GM13977 (cell line): Measurements from ENCODE around the gene AURKAIP1.

ENCODE experiments used
- DNase-seq: peaks from one replicate; pipeline ENCODE4 v3.0.0; 2012; ENCODE audit warnings: low spot score
- in situ Hi-C: fragments of 300-500 bp; cut with MboI; formaldehyde crosslinking; loops from one replicate; pipeline ENCODE4 v1.12.0; 2022; ENCODE audit warnings: low sequenced_read_pairs, low pct_unique_long_range_greater_than_20kb, mixed read lengths, inconsistent platforms; ENCODE audit not compliant: unreplicated experiment
- TF ChIP-seq, protein P1 (sequence below): IDR thresholded peaks from 2 replicates; pipeline ENCODE4 v1.5.1; 2012; ENCODE audit warnings: mild to moderate bottlenecking, control low read depth; ENCODE audit not compliant: insufficient read depth; ENCODE audit errors: extremely low read depth, missing control alignments

The AURKAIP1 gene

GRCh38 chr1:1398677-1399186 lies 23.7 kb upstream of the AURKAIP1 start:
- TF ChIP-seq, protein P1, sequence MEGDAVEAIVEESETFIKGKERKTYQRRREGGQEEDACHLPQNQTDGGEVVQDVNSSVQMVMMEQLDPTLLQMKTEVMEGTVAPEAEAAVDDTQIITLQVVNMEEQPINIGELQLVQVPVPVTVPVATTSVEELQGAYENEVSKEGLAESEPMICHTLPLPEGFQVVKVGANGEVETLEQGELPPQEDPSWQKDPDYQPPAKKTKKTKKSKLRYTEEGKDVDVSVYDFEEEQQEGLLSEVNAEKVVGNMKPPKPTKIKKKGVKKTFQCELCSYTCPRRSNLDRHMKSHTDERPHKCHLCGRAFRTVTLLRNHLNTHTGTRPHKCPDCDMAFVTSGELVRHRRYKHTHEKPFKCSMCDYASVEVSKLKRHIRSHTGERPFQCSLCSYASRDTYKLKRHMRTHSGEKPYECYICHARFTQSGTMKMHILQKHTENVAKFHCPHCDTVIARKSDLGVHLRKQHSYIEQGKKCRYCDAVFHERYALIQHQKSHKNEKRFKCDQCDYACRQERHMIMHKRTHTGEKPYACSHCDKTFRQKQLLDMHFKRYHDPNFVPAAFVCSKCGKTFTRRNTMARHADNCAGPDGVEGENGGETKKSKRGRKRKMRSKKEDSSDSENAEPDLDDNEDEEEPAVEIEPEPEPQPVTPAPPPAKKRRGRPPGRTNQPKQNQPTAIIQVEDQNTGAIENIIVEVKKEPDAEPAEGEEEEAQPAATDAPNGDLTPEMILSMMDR, result no peak
- no peak for DNase-seq
- in situ Hi-C loops, result no loop called here

DNA sequence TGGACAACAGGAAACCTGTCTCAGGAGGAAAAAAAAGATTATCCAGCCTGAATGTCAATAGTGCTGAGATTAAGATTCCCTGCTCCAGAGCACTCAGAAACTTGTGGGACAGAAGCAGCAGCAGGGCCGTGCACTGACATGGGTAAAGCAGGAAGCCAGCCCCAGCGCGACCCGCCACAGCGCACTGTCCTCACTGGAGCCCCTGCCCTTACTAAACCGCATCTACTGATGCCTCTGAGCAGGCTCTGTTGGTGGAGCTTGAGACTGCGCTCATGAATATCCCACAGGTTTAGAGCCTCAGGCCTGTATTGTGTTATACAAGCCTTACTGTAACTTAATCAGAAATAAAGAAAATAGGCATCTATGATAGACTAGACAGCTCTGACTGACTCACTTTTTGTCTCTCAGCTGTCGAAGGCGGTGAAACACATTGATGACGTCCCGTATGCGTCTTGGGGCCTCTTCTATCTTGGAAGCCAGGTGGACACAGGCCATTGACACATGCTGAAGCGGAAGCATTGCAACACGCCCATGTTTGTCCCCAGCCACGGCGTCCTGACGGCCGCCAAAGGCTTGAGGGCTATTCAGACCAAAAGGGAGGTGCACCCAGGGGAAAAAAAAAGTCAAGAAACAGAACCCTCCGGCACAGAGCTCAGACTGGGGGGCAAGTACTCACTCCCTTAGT lies 23.0 kb upstream of the AURKAIP1 start:
- DNase-seq, result no peak
- in situ Hi-C loops, result no loop called here
- TF ChIP-seq, protein P1, result no peak

- DNase-seq, result no peak
- in situ Hi-C loops, result no loop called here
- TF ChIP-seq, protein P1, result no peak
Measured at GRCh38 chr1:1395166-1395565, 20.2 kb upstream of the AURKAIP1 start.

DNA sequence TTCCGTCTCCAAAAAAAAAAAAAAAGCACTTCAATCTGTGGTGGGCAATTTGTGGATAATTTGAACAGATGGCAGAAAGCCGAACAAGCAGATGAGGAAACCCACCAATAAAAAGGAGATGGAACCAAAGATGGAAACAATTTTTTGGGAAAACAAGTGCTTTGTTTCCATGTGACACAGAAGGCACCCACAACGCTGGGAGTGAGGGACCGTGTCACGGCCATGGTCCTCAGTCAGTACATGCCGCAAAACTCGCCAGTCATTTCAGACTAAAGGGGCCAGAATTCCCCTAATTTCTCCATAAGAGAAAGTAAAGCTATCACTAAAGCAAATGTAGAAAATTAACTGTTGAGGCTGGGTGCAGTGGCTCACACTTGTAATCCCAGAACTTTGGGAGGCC lies 19.1 kb upstream of the AURKAIP1 start:
- DNase-seq, result no peak
- in situ Hi-C loops, result no loop called here
- TF ChIP-seq, protein P1, result no peak

GRCh38 chr1:1393428-1393827 lies 18.4 kb upstream of the AURKAIP1 start:
- TF ChIP-seq, protein P1, result no peak
- in situ Hi-C loops, result no loop called here

DNA sequence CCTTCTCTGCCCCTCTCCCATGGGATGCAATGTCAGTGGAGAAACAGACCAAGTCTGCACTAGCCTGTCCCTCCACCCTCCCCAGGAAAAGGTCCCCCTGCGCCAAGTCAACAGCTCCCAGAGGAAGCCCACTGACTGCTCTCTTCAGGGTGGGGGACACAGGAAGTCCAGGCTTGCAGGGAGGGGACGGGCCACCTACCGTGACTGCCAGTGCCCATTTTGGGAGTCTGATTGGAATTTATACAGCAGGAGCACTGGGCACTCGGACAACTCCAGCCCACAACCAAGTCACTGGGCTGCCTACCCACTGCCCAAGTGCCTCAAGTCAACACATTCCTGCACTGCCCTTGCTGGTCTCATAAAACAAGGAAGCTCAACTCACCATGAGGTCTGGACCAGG lies 18.0 kb upstream of the AURKAIP1 start:
- TF ChIP-seq, protein P1, result no peak
- DNase-seq, result no peak
- in situ Hi-C loops, result no loop called here

More at GRCh38 chr1:1393428-1393827, 18.4 kb upstream of the AURKAIP1 start:
- DNase-seq, result no peak
